ENCODE data around the gene FSD1.

Gene FSD1

DNA sequence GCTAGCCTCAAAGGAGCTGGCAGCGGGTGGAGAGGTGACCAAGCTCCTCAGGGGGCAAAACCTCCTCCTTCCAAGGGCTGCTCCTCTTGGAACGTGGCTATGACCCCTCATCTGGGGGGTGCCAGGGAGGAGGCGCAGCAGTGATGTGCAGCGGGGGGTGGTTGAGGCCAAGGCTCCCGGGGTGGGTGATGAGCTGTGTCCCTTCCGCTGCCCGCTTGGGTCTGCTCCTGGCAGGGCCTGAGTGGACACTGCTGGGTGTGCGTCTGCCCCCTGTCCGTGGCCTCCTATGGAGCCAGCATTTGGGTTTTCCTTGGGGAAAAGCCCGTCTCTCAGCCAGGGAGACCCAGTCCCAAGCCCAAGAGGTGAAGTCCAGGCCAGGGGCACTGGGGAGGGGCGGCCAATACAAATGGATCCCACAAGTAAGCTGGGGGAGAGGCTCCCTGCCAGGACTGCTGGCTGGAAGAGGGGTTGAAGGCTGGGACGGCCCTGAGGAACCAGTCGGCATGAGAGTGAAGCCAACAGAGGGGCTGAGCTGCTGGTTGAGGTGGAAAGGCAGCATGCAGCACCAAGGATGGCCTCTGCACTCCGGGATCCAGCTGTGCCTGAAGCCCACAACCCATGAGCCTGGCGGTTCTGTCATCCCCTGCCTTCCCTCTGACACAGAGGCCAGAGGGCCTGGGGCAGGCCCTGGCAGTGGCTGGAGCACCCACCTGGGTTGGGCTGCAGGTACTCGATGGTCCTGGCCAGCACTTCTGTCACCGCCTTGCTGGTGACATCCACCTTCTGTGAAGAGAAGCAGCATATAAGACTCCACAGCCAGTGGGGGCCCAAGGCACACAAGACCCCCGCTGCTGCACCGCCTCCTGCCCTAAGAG is 61.6 kb downstream of the FSD1 start:
- no peak for DNase-seq (ENCODE audit: low read depth)

DNA sequence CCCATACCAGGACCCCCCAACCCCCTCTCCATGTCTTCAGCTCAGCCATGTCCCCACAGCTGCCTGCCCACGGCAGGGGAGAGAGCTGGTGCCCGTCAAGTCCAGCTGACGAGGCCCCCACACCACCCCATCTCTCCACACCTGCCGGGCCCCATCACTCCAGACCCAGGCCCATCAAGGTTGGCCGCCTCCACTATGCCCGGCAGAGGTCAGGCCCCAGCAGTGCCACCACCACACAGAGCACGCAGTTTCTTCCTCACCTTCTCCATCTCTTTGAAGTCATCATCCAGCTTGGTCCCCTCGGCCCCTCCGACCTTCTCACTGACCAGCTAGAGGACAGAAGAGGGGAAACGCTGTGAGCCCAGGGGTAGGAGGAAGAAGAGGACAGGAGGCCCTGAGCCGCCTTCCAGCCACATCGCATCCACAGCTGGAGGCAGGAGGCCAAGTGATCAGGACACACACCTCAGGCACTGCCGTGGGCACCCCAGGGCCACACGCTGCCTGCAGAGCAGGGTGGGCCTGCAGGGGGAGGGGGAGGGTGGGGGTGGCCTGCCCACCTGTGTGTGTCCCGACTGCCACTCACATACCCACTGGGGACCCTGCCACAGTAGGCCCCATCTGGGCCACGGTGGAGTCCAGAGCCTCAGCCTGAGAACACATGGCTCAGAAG is 62.4 kb downstream of the FSD1 start:
- DNase-seq (ENCODE audit: low read depth) = no peak

DNA sequence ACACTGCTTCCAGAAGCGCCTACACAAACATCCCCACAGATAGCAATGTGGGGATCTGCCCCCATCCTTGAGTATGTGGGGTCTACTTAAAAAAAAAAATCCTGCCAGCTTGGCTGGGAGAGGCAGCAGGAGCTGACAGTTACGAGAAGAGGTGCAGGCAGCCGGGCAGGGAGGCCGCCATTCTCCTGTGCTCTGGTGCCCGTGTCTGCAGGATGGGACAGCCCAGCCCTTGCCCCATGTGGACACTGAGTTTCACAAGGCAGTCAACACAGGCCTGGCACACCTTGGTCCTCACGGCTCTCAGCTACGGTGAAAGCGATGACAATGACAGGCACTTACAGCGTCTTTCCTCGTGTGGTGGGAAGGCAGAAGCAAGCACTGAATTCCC is 62.9 kb downstream of the FSD1 start:
- DNase-seq (ENCODE audit: low read depth) = no peak

DNA sequence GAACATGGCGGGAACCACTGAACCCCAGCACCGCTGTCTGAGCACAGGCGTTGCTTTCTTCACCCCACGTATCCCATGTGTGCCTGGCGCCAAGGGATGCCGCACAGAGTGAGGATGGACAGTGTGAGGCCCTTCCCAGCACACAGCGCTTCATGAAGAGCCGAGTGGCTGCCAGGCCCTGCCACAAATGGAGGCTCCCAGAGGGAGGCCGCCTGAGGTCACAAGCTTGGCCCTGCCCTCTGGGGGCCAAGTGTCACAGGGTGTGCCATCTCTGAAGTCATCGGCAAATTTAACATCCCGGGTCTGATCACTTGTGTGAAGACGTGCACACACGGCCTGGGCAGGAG is 63.4 kb downstream of the FSD1 start:
- no peak for DNase-seq (ENCODE audit: low read depth)

DNA sequence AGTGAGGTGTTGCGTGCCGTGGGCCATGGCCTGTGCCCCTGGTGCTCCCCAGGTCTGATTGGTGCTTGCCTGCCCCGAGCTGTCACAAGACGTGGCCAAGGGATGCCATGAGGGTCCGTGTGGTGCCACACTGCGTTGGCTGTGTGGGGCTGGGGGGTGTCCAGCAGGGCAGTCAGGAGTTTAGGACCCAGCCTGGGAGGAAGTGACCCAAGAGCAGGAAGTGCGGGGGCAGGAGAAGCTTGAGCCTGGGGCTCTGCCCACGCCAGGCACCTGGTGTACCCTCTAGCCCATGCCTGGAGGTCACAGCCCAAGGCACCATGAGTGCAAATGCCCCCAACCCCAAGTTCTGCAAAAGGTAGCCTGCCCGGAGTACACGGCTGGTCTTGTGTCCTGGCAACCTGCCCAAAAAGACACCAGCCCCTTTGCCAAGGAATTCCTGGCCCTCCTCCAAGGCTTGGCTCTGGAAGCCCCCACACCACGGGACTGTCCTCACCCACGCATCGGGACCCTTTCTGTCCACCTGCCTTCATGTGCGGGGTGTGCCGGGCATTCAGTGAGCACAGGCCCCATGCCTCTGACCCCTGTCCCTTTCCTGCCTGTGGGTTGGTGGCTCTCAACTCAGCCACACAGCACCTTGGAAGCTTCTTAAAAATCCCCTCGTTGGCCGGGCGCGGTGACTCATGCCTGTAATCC is 63.9 kb downstream of the FSD1 start:
- no peak for DNase-seq (ENCODE audit: low read depth)

DNA sequence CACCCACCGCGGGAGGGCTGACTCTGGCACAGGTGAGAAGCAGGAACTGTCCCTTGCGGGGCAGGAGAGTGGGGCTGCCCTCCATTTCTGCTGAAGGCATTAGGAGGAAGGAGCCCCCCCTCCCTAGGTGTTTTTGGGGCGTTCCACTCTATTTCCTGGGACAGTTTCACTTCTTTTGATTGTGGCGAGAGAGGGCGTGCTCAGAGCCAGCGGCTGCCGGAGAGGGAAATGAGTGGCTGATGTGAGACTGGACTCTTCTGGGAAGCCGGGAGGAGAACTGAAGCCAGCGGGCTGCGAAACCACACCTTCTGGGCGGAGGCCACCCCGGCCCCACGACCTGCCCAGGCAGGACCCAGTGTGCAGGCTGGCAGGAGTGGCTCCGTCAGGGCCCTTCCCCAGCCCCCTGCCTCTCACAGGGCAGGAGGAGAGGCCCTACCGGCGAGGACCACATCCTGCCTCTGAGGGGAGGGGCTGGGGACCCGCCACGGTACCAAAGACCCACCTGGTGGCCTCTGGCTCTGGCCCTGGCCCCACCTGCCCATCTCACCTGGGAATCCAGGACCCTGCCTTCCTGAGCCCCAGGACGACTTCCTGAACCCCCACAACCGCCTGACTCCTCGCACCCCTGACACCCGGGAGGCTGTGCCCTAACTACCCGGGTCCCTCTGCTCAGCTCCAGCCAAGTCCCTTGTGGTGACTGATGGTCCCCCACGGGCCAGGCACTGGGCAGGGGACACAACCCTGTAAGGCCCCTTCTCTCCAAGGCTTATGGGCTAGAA is 64.9 kb downstream of the FSD1 start:
- DNase-seq (ENCODE audit: low read depth) = no peak

DNA sequence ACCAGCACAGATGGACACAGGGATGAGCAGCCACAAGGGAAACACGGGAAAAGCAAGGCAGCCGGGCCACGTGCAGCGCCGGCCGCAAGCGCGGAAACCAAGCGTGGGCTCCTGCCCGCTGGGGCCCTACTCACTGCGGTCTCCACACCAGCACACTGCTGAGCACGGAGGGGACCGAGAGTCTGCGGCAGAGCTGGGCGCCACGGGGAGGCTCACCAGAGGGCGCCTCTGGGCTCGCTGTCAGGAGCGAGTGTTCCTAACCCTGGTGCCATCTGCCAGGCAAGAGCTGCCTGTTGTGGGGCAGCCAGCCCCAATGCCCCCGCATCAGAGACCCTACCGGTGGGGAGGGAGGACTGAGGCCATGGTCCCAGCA is 65.5 kb downstream of the FSD1 start:
- no peak for DNase-seq (ENCODE audit: low read depth)

DNA sequence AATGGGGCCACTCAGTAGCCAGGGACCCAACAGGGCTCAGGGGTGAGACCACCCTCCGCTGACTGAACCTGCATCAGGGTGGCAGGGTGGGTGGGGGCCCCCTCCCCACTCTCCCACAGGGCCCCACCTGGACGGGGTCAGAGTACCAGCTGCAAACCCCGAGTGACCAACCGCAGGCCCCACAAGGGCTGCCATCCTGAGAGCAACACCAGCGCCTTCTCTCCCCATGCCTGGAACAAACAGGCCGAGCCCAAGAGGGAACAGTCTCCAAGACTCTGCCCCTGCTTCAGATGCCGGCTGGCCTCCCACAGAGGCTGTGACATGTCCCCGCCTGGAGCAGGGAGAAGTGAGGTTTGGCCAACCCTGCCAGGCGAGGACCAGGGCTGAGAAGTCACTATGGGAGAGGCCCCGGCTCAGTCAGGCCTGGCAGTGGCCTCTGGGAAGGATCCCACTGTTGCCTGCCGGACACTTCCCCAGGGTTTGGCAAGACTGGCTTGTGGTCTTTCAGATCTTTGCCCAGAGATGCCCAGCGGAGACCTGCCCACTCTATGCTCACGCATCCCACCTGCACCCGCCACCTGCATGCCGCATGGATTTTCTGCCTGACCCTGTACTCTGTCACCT is 66.1 kb downstream of the FSD1 start:
- no peak for DNase-seq (ENCODE audit: low read depth)

DNA sequence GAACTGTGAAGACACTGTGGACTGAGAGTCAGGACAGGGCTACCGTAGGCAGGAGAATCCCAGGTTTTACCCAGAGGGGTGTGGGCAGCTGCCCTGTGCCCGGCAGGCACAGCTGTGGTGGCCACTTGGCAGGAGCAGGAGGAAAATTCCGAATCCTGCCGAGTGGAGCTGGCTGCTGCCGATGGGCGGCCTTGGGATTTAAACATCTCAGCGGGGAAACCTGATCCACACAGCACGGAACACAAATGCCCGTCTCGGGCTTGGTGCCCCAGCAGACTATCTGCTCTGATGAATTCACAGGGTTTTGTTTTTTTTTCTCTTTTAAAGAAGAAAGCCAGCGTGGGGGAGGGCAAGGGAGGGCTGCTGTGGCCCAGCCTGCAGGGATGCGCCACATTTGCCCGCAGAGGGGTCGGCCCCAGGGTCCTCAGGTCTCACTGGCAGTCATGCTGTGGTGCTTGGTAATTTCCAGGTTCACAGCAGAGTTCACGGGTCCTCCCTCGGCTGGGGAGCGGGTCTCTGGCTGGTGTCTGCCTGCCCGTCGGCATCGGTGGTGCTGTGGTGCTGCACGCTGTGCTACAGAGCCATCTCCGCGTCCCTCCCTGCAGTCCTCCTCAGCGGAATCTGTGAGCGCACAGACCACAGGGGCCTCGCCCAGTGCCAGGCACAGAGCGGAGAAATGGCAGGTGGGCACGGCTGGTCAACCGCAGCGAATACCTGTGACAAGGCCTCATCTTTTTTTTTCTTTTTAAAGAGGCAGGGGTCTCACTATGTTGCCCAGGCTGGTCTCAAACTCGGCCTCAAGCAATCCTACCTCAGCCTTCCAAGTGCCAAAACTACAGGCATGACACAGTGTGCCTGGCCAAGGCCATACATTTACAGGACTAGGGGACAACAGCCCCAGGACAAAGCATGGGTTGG is 67.1 kb downstream of the FSD1 start:
- DNase-seq (ENCODE audit: low read depth) = no peak

DNA sequence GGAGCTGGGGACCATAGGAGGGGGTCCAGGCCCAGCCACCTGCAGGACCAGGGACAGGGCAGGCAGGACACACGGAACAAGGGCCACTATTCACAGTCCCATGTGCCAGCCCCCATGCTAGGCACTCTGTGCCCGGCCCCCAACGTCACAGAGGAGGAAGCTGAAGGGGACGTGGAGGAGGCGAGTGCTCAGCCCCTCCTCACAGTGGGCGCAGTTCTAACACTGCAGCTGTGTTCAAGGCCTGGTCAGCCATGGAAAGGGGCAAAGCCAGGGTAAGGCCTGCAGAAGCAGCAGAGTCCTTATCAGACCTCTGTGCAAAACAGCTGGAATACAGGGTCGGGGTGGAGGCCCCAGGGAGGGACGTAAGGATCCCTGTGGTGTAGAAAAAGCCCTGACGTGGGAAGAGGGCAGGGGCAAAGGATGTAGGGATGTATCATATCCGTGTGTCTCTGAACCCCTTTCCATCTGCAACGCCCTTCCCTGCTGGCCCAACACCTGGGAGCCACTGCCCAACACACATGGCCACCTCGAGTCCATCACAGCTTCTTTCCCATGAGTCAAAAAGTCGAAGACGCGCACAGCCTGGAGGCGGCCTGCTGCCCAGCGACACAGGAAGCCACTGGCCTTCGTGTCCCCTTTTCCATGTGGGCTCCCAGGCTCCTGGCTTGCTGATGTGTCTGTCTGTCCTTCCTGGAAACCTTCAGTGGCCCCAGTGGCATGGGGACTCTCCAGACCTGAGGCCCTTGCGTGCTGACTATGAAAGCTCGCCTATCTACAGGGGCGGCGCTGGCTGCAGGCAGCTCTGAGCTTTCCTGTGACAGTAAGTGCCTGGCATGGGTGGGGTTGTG is 68.0 kb downstream of the FSD1 start:
- no peak for DNase-seq (ENCODE audit: low read depth)

DNA sequence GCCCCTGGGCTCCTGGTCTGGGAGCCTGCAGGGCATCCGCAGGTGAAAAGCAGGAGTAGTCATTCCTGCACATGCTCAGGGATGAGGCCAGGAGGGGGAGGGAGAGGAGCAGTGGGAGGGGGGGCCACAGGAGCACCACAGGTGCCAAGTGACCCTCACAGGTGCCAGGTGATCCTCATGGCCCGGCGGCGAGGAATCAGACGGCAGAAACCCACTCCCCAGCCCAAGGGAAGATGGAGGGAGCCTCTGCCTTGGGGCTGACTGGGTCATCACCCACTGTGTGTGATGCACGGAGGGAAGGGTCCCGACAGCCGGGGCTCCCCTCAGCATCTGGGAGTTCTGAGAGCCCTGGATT is 68.6 kb downstream of the FSD1 start:
- no peak for DNase-seq (ENCODE audit: low read depth)

All from GM04504 (cell line).